HEK293T (cell line): ENCODE measurements around the gene EIF4EBP2.

Experiments used
- BHLHE40 ChIP-seq: fragments of 450-650 bp; IDR thresholded peaks from 2 replicates; pipeline ENCODE4 v1.6.1; 2016; ENCODE audit warnings: mild to moderate bottlenecking, moderate library complexity, borderline replicate concordance
- ELF4 ChIP-seq: fragments of 450-650 bp; IDR thresholded peaks from 2 replicates; pipeline ENCODE4 v1.6.1; 2017; ENCODE audit warnings: antibody characterized with exemption
- FOXK2 ChIP-seq: fragments of 450-650 bp; IDR thresholded peaks from 2 replicates; pipeline ENCODE4 v1.6.1; 2016; ENCODE audit warnings: mild to moderate bottlenecking
- FOXM1 ChIP-seq: fragments of 450-650 bp; IDR thresholded peaks from 2 replicates; pipeline ENCODE4 v1.6.1; 2017; ENCODE audit warnings: mild to moderate bottlenecking, borderline replicate concordance
- L3MBTL2 ChIP-seq: fragments of 450-650 bp; conservative IDR thresholded peaks from 2 replicates; pipeline ENCODE4 v1.6.1; 2016; ENCODE audit warnings: mild to moderate bottlenecking
- NFRKB ChIP-seq: fragments of 450-650 bp; IDR thresholded peaks from 2 replicates; pipeline ENCODE4 v1.6.1; 2016; ENCODE audit warnings: mild to moderate bottlenecking, moderate library complexity
- SP1 ChIP-seq: fragments of 450-650 bp; IDR thresholded peaks from 2 replicates; pipeline ENCODE4 v1.6.1; 2017
- SUZ12 ChIP-seq: fragments of 450-650 bp; IDR thresholded peaks from 2 replicates; pipeline ENCODE4 v1.6.1; 2016; ENCODE audit warnings: mild to moderate bottlenecking
- TARDBP ChIP-seq: fragments of 450-650 bp; IDR thresholded peaks from 2 replicates; pipeline ENCODE4 v1.6.1; 2016
- ZNF384 ChIP-seq: fragments of 450-650 bp; IDR thresholded peaks from 2 replicates; pipeline ENCODE4 v1.6.1; 2016

DNA sequence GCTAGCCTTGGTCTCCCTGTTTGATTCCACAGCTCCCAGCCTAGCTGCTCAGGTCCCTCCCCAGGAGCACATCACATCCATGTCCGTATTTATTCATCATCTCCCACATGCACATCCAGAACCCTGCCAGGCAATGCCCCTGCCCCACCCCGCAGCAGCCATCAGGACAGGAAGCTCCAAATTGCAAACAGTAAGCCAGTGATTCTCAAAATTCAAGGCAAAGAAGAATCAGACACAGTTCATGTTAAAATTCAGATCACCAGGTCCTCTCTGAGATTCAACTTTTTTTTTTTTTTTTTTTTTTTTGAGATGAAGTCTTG is 39.2 kb upstream of the EIF4EBP2 start:
- TF ChIP-seq L3MBTL2 (no peak), TARDBP (no peak), FOXM1 (no peak), BHLHE40 (no peak), SP1 (no peak), NFRKB (no peak), FOXK2 (no peak), SUZ12 (no peak), ELF4 (no peak), ZNF384 (no peak)
